ENCODE measurements around the gene SLC24A4. TPM values are rescaled to one million over a fixed set of nuclear protein-coding genes. Genes with fewer than 3 reads are reported as not detected.

Gene SLC24A4
- total RNA-seq, 1 donor from 2014 or later = 0.04 TPM

DNA sequence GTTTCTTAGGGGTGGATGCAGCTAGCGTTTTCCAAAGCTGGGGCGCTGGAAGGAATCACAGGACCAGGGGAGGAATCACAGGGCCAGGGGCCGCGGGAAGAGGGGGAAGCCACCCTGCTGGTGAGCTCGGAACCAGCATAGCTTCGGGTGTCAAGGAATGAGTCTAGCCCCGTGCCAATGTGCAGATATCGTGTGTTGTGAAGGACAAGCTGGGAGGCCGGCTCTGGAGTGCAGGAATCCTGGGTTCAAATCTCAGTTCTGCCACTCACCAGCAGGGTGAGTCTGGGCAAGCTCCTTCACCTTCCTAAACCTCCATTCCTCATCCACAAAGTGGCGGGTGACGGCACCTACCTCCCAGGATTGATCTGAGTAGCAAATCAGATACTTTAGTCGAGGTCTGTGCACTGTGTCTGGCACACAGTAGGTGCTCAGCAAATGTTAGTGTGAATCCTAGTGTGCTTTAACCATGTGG is 137.0 kb downstream of the SLC24A4 start:
- ATAC-seq = no peak

DNA sequence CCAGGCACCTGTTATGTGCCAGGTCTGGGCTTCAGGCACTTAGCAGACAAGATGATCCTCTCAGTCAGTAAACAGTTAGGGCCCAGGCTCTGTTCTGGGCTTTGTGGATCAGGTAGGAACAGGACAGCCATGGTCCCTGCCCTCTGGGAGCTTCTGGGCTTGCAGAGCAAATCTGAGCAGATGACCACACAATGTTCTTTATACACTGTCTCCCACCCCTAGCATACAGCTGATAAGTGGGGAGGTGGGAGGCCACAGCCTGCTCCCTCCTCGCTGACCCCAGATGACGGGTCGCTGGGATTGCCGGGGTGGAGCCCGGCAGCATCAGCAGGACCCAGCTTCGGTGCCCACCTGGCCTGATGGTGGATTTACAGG is 137.6 kb downstream of the SLC24A4 start:
- no peak for ATAC-seq

DNA sequence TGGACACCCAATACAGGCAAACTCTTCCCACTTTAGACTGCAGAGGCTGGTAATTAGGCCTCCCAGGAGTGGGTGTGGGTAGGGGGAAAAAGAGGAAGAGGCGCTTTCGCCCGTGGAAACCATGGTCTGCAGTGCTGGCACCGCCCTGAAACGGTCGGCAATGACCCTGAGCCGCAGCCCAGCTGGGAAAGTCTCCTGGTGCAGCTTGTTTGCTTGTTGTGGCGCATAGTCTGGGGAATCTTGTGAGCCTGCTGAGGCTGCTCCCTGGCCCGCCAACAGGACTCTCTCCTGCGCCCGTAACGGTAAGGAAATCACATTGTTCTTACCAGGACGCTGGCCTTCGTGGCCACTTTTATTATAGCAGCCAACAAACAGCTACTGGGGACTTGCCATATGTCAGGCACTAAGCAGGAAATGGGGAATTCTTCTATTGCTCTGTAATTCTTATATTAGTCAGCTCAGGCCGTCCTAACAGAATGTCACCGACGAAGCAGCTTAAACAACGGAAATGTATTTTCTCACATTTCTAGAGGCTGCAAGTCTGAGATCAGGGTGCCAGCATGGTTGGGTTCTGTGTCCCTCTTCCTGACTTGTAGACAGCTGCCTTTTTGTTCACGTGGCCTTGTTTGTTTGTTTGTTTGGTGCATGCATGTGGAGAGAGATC is 138.1 kb downstream of the SLC24A4 start:
- no peak for ATAC-seq

DNA sequence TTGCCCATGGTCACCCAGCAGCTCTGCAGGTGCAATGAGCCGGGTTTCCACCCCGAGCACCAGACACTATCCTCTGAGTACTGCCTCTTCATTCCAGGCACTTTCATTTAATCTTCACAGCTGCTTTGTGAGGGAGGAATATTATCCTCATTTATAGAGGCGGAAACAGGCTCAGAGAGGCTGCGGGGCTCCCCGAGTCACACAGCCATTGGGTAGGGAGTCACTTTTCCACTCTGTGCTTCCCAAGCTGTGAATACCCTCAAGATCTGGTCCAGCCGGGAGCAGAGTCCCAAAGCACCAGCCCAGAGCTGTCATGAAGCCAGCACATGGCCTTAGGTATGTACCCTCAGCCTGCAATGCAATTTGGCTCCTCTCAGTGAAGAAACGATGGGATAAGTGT is 138.9 kb downstream of the SLC24A4 start:
- no peak for ATAC-seq

DNA sequence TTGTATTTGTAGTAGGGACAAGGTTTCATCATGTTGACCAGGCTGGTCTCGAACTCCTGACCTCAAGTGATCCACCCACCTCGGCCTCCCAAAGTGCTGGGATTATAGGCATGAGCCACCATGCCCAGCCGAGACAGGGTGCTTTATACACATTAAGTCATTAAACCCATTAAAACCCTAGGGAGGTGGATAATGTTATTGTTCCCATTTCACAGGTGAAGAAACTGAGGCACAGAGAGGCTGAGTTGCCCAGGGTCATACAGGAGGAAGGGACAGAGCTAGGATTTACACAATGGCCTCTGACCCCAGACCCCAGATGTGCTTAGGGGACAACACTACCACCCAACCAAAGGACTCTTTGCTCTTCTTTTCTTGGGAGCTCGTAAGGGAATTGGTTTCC is 139.6 kb downstream of the SLC24A4 start:
- ATAC-seq = no peak

DNA sequence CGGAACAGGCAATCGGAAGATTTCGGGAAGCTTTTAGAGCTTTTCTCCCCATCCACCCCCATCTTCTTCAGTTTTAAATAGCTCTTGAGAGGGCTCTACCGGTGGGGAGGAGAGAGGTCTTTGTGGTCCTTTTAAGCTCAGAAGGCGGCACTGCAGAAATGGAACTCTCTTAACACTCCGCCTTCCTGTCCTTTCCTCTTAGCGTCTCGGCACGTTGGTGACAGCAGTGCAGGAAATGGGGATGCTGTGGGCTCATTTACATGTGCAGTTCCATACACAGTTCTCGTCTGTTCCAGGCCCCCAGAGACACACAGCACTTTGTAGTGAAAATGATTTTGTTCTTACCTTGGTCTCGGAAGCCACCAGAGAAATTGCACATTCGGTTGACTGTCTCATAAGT is 140.2 kb downstream of the SLC24A4 start:
- ATAC-seq = no peak

DNA sequence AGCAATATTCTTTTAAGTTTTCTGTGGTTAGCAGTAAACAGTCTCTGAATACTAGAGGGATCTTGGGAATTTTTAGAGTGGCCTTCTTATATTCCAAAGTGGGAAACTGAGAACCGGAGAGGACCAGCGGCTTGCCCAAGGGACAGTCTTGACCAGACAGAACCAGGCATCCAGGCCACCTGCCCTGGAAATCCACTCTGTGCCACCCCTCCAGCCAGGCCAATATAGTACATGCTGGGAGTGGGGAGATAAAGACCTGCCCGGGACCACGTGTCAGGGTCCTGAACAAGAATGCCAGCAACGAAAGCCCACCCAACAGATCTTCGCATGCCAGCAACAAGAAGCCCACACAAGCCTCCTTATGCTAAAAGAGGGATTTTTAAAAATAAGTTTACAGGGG is 141.2 kb downstream of the SLC24A4 start:
- ATAC-seq = no peak

DNA sequence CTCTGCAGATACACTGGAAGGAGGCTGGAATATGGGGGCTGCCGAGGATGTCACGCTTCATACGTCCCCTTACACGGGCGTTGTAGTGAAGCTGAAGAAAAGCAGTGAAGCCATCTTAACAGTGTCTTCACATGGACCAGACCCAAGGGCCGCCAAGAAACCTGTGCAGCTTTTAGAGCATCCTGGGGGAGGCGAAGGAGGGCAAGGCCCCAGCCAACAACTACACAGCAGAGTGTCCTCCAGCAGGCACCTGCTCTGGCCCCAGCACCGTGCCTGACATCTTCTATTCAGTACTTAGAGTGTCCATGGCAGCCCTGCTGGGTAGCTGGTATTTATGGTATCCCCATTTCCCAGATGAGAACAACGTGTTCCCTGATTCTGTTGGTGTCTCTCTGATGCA is 141.8 kb downstream of the SLC24A4 start:
- no peak for ATAC-seq

DNA sequence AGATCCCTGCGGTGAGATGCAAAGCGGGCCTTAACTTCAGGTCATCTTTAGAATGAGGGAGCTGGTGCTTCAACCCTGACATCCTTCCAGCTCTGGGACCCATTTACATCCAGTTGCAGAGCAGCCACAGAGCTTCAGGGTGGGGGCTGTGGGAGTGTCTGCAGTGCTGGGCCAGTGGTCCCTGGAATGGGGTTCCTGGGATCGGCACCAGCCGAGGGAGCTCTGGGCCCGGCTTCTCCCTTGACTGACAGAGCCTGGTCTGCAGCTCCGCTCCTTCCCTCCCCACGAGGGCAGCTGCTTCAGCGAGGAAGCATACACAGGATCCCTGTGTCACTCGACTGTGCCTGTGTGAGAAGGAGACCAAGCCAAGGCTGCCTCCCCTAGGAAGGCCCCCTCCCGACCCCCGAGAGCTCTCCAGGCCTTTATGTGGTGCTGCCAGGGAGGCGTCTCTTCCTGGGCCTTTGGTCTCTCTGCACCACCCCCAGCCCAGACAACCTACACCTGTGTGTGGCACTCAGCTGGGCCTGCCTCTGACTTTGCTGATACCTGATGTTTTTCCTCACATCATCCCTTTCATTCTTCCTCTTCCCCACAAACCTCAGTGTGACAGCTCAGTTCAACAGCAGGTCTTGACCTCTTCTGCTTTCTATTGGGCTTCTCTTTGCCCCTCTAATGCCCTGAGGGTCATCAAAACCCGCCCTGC is 142.5 kb downstream of the SLC24A4 start:
- peak; percentile 14 for ATAC-seq

DNA sequence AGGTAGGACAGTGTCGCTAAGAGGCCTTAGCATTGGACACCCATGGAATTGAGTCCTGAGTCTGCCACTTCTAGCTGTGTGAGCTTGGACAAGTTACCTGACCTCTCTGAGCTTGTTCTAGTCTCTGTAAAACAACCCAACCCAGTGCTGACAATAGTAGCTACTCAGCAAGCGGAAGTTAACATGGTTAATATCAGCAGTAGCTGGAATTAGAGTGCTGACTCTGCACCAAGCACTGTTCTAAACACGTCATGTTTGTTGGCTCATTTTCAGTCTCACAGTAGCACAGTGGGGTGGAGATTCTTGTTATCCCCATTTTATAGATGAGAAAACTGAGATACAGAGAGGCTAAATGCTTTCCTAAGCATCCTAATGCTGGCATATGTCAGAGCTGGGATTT is 143.1 kb downstream of the SLC24A4 start:
- peak; percentile 79 for ATAC-seq

DNA sequence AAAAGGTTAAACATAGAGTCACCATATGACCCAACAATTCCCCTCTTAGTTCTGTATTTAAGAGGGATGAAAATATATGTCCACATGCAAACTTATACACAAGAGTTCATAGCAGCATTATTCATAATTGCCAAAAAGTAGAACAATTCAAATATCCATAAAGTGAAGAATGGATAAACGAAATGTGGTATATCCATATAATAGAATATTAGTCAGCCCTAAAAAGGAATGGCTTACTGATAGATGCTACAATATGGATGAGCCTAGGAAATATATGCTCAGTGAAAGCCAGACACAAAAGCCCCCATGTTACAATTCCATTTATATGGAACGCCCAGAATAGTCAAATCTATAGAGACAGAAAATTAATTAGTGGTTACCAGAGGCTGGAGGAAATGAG is 146.6 kb downstream of the SLC24A4 start:
- ATAC-seq = no peak

DNA sequence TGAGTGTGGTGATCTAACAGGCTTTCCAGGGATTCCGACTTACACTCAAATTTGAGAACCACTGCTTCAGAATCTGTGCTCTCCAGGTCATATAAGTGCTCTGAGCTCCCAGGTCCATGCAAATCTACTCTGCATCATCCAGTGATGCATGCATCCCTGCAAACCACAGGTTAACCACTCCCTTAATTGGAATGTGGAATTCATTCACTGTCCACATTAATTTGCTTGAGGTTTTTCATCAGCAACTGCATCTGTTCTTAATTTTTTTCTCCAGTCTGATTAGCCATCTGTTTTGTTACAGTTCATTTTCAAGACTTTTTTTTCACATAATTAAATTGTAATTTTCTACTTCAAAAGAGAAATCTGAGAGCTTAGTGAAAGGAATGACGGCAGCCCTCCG is 147.2 kb downstream of the SLC24A4 start:
- ATAC-seq = no peak

DNA sequence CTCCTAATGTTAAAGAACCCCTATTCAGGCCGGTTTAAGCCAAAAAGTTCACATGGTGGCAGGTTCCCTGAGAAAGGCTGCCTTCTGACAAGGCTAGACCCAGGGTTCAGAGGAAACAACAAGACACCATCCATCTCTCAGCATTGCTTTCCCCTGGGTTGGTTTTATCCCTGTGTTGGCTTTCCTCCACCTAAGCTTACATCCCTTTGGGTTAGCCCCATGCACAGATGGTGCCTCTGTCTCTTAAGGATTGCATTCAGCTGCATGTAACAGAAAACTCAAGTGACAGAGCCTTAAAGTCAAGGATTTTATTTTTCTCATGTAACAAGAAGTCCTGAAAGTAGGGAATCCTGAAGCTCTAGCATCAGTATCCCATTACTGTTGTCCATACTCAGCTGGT is 147.8 kb downstream of the SLC24A4 start:
- no peak for ATAC-seq

DNA sequence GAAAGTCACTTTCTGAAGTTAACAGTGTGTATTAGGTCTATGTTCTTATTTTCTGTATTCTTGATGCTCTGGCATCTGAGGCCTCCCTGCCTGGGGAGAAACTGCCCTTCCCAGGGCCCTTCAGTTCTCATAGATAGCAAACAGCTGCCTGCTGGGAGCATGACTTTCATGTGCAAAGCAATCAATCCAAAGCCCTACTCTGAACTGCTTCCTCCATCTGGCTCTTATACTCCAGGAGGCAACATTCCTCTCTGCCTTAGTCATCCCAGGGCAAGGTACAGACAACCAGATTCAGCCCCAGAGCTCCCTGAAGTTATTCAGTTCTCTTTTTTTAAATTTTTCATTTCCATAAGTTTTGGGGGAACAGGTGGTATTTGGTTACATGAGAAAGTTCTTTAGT is 149.0 kb downstream of the SLC24A4 start:
- ATAC-seq = peak; percentile 82

DNA sequence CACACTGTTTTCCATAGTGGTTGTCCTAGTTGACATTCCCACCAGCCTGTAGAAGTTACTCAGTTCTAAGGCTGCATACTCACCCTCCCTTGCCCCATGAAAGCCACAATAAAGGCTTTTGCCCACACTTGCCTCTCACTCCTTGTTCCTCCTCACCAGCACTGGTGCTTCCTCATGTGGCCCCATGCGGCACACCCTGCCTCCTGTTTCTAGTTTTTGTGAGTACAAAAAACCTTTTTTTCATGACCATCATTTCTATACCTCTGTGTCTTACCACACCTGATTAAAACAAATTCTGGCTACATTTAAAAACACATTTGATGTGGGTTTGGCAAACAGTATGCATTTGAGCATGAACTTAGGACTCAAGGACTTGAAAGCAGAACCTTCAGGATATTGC is 149.9 kb downstream of the SLC24A4 start:
- peak; percentile 49 for ATAC-seq

DNA sequence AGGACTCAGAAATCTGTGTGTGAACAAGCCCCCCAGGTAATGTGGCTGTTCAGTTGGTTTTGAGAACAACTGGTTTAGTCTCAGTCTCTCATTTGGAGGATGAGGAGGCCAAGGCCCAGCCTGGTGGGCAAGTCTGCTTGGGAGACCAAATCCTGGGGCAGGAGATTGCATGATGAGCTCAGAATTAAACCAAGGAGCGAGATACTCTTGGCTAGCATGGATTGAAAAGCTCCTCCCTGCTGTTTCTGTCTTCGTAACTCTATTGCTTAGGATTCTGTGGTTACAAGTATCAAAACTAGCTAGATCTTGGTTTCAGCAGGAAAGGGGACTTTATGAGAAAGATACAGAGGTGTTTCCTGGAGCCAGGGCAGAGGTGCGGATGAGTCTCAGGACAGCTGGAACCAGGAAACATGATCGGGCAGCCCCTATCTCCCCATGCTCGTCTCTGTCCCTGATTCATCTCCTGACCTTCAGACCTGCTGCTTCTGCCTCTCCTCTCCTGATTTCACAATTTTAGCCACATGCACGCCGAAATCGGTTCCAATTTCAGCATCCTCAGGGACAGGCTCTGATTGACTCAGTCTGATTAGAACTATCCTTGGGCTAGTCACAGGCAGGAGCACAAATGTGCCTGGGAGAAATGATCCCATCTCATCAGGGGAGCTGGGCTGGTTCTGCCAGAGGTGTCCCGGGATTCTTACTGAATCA is 150.4 kb downstream of the SLC24A4 start:
- ATAC-seq = no peak

DNA sequence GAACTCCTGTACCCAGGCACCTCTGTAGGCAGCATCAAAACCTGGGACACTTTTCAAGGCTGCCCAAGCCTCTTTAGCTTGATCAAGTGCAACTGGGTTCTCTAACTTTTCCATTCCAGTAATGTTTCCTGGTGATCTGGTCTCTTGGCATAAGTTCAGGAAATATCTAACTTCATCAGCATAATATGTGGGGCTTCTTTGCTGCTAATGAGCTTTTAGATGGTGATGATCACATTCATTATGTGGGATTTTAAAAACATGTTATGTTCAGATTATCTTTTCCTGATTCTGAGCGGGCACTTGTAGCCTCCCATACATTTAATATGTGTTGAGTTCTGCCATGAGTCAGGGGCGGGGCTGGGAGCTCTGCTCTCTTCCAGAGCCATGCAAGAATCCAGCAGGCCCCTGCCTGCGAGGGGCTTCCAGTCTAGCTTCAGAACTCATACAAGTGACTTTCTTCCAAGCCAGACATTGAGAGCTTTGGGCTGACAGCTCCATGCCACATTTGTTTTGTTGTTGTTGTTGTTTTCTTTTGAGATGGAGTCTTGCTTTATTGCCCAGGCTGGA is 151.1 kb downstream of the SLC24A4 start:
- ATAC-seq = no peak

DNA sequence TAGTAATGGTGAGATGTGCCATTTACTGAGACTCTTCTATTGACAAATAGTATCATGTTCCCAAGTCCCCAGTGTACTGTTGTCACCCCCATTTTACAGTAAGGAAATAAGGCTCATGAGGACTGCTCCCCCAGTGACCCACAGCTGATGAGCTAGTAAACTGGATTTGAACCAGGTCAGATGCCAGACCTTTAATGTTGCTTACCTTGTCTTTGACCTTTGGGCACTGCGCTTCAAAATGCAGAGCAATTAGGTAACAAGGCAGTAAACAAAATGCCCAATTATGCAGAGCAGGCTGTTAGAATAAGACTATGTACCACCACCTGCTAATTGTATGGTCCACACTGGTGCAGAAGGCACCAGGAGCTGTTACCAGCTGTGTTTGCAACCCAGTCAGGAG is 152.1 kb downstream of the SLC24A4 start:
- no peak for ATAC-seq

DNA sequence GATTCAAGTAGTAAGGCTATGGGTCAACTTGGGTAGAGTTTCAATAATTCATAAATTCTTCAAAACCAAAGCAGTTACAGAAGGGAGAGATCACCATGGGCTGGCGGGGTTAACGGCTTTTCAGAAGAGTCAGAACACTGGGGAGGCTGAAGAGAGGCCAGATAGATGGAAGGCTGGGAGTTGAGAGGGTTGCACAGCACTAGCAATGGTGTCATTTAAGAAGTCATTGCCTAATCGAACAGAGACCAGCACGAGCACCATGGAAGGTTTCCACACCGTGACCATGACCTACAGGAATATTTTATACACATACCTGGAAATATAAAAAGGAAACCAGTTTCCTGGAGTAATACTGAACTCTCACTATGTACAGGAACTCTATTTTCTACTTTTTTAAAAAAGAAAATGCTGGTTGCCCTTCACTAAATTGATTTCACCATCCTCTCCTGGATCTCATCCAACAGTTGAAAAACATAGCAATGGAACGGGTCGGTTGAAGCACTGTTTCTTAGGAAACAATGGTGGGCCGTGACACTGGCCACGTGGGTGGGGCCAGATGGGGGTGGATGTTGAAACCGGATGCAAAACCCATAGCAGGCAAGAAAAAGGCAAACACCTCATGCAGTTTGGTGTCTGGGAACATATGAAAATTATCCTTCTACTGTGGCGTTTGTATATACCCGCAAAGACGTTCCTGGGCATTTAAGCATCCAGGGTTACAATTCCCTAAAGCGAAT is 152.7 kb downstream of the SLC24A4 start:
- no peak for ATAC-seq

DNA sequence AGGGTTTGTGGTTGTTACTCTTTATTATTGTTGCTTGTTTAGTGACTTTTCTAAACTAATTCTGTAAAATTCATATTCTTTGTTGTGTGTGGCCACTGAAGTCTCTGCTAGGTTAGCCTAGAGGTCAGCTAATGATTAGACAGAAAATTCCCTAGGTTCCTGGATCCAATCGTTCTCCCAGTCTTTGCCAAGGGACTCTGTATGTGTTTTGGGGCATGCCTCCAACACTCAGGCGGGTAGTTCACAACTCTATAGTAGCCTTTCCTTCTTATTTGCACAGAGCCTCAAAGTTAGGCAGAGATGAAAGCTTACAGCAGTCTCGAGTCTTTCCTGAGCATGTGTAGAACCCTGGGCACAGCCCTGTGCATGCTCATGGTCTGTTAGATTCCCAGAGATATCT is 157.9 kb downstream of the SLC24A4 start:
- ATAC-seq = no peak

DNA sequence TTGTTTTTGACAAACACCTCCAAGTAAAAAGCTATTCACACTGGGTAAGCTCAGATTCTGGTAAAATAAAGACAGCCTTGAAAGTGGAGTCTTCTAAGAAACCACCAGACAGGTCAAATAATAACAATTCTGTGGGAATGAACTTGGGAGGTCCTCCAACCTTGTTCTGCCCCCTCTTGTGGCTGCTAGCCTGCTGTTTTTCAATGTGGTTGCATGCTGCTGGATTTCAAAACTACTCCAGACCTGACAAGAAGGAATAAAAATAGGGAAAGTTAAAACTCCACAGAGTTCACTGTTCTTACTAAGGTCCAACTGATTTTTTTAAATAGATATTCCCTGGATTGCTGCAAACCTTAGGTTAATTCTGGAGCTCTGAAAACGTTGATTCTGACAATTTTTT is 158.4 kb downstream of the SLC24A4 start:
- no peak for ATAC-seq

DNA sequence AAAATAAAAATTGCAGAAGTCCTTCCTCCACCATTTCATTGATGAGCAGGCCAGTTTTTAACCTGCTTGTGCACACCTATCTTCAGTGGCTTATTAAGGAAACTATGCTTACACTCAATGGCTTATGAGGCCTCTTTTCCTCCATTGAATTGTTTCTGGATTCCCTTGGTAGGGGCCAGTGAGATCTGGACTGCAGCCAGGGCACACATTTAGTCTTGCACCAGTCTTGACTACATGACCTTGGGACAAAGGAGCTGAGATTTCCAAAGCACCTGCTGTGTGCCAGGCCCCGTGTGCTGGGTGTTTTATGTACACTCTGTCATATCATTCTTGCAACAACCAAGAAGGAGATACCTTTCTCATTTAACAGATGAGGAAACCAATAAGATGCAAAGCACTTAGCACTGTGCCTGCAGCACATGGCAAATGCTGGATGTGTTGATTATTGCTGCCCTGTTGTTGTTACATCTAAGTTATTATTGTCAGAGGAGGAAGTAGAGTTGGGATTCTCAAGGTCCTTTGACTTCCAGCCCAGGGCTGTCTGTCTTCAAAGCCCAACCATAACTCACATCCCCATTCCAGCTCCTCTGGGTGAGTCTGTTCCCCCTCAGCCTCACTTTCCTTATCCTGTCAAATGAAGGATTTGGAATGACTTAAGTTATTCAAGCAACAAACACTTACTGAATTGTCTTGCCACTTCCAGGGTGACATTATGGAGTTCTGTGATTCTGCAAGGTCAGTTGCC is 159.0 kb downstream of the SLC24A4 start:
- ATAC-seq = no peak

All from esophagus mucosa (tissue), 1 donor.